ENCODE measurements around the gene RPUSD3.
A peak's percentile ranks its signal among the peaks of the same experiment; 100 is the strongest.

The RPUSD3 gene

GRCh38 chr3:9818666-9819335 lies 25.0 kb downstream of the RPUSD3 start:
- no peaks in the 10 kb centered on the region for H3K9me3 ChIP-seq (ENCODE audit: control insufficient read depth, insufficient read depth, low read depth, low read length)
- no peak overlapping the region for H3K27ac ChIP-seq (ENCODE audit: extremely low read depth, low read depth, low read length)
- CTCF ChIA-PET, result no interaction called here
- POLR2A ChIA-PET, result interaction anchor here (0.7 kb wide), 1 partner anchor 11 kb away, joined by 4 read pairs; no protein-coding TSS in a partner anchor
- H3K4me3 ChIP-seq (ENCODE audit: low read depth, low read length), result no peak overlapping the region
- H3K36me3 ChIP-seq (ENCODE audit: control insufficient read depth in 2 of 2, insufficient read depth in 1 of 2, low read length in 2 of 2), result peaks cover 5 to 47% of the 10 kb centered on the region in 2 experiments; a peak in 2 of 3 replicates
- no peaks in the 10 kb centered on the region for H3K4me1 ChIP-seq (ENCODE audit: control insufficient read depth, insufficient read depth, low read length)
- TF ChIP-seq ZFHX2 (tag by site-specific recombination; conservative IDR thresholded peaks at IDR 0.05), result peak; percentile 94
- no peak for TF ChIP-seq ZNF654 (tag by site-specific recombination; IDR thresholded peaks at IDR 0.05; ENCODE audit: low read depth)
- TF ChIP-seq ZNF610 (tag by site-specific recombination; IDR thresholded peaks at IDR 0.05; ENCODE audit: borderline replicate concordance), result no peak
- TF ChIP-seq KLF10 (tag by site-specific recombination; IDR thresholded peaks at IDR 0.05), result no peak
- TF ChIP-seq ZBTB17 (tag by site-specific recombination; IDR thresholded peaks at IDR 0.05), result peak; percentile 71
- no peak for TF ChIP-seq ZNF324 (tag by site-specific recombination; IDR thresholded peaks at IDR 0.05)
- no peak for TF ChIP-seq PRDM6 (tag by site-specific recombination; IDR thresholded peaks at IDR 0.05)
- peak; percentile 99 for TF ChIP-seq EGR2 (tag by site-specific recombination; IDR thresholded peaks at IDR 0.05; ENCODE audit: low read depth)
- TF ChIP-seq ZNF521 (tag by site-specific recombination; IDR thresholded peaks at IDR 0.05), result no peak
- no peak for TF ChIP-seq ZNF747 (tag by site-specific recombination; IDR thresholded peaks at IDR 0.05)
- TF ChIP-seq ZNF366 (tag by site-specific recombination; conservative IDR thresholded peaks at IDR 0.05), result peak; percentile 89

- H3K36me3 ChIP-seq (ENCODE audit: control insufficient read depth in 2 of 2, insufficient read depth in 1 of 2, low read length in 2 of 2), result peaks cover 5 to 58% of the 10 kb centered on the region in 2 experiments; a peak in 2 of 3 replicates
- ChIA-PET POLR2A (no interaction called here), CTCF (interaction anchor here (0.6 kb wide), 1 partner anchor 263 kb away, joined by 4 read pairs; no protein-coding TSS in a partner anchor)
- no peak overlapping the region for H3K4me3 ChIP-seq (ENCODE audit: low read depth, low read length)
- no peaks in the 10 kb centered on the region for H3K9me3 ChIP-seq (ENCODE audit: control insufficient read depth, insufficient read depth, low read depth, low read length)
- TF ChIP-seq EGR2 (tag by site-specific recombination; IDR thresholded peaks at IDR 0.05; ENCODE audit: low read depth) (peak; percentile 89), OSR2 (tag by site-specific recombination; IDR thresholded peaks at IDR 0.05) (no peak), ZBTB48 (tag by site-specific recombination; IDR thresholded peaks at IDR 0.05) (no peak), ZFHX2 (tag by site-specific recombination; conservative IDR thresholded peaks at IDR 0.05) (peak; percentile 80), PBX3 (CRISPR knock-in tag; IDR thresholded peaks at IDR 0.05) (no peak), SP7 (tag by site-specific recombination; IDR thresholded peaks at IDR 0.05) (no peak)
- no peak overlapping the region for H3K27ac ChIP-seq (ENCODE audit: extremely low read depth, low read depth, low read length)
- no peaks in the 10 kb centered on the region for H3K4me1 ChIP-seq (ENCODE audit: control insufficient read depth, insufficient read depth, low read length)
Measured at GRCh38 chr3:9817436-9817835, 26.4 kb downstream of the RPUSD3 start.

GRCh38 chr3:9815986-9816385 lies 27.8 kb downstream of the RPUSD3 start:
- Histone ChIP-seq H3K27ac (ENCODE audit: extremely low read depth, low read depth, low read length) (no peak overlapping the region), H3K9me3 (ENCODE audit: control insufficient read depth, insufficient read depth, low read depth, low read length) (no peaks in the 10 kb centered on the region), H3K4me3 (ENCODE audit: low read depth, low read length) (no peak overlapping the region), H3K4me1 (ENCODE audit: control insufficient read depth, insufficient read depth, low read length) (no peaks in the 10 kb centered on the region), H3K36me3 (ENCODE audit: control insufficient read depth in 2 of 2, insufficient read depth in 1 of 2, low read length in 2 of 2) (peaks cover 5 to 63% of the 10 kb centered on the region in 2 experiments; a peak in 2 of 3 replicates)
- POLR2A ChIA-PET, result no interaction called here
- no peak for TF ChIP-seq ZNF707 (tag by site-specific recombination; IDR thresholded peaks at IDR 0.05)
- no peak for TF ChIP-seq ZNF654 (tag by site-specific recombination; IDR thresholded peaks at IDR 0.05; ENCODE audit: low read depth)
- no peak for TF ChIP-seq ZNF19 (tag by site-specific recombination; IDR thresholded peaks at IDR 0.05; ENCODE audit: low read depth)
- CTCF ChIA-PET, result no interaction called here

All from HEK293 (cell line).